HG03039 (cell line): ENCODE measurements around the gene OSBPL5.

Experiments
- ATAC-seq: cut with Tn5 transposase; IDR thresholded peaks from one replicate; pipeline ENCODE4 v1.9.1; 2021; ENCODE audit warnings: mild to moderate bottlenecking, moderate library complexity; ENCODE audit not compliant: unreplicated experiment

Gene OSBPL5

DNA sequence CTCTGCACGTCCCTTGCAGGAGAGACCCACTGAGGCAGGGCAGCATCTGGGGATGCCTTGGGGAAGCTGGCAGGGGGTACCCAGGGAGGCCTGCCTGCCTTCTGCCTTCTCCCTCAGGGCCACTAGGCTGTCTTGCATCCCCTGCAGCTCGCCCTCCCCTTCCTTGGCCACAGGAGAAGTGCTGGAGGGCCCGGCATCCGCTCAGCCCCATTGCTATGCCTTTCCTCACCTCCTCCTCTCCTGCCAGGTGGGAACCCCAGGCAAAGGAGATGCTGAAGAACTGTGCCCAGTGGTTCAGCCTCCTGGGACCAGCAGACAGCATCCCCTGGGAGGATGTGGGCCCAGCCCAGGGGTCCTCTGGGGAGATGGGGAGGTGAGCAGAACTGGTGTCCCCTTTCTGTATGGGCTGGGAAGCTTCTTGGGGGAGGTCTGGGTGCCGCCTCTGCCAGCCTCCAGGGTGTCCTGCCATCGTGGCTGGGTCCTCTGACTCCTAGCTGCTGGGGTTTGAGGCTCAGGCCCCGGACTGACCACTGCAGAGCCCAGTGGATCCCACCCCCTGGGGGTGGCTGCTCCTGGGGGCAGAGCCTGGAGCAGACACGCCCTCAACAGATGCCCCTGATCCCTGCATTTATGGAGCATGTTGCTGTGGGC is 32.9 kb upstream of the OSBPL5 start:
- ATAC-seq = no peak

GRCh38 chr11:3197044-3197695 is 32.1 kb upstream of the OSBPL5 start:
- no peak for ATAC-seq

DNA sequence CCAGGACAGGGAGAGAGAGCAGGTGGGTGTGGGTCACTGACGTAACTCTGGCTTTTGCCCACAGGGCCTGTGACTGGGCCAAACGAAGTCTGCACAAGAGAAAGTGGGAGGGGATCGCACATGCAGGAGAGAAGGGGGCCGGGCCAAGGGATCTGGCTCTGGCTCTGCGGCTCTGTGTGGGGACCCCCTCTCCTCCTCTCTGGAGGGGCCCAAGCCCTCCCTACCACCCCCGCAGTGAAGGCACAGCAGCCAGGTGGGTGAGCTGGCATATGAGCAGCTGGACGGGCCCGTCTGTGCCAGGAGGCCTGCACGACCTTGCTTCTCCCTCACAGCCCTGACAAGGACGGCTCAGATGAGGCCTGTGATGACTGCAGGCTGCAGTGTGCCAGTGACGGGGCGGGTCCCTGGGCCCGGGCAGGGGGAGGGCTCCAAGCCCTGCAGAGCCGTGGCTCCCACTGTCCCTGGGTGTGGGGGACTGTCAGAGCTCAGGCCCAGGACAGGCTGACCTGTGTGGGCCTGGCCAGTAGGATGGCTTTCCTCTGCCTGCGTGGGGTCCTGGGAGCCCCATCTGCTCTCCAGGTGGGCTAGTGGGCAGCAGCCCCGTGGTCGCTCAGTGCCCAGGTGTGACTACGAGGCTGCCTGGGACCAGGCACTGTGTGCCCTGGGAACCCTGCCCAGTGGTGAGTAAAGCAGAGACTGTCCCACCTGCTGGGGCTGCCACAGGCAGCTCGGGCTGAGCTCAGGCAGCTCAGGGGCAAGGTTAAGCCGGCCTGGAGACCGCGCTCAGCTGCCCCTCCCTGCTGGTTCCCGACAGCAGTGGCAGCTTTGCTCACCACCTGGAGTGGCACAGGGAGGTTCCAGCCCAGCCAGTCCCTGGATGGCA is 31.3 kb upstream of the OSBPL5 start:
- no peak for ATAC-seq

- ATAC-seq = no peak
These were observed 30.4 kb upstream of the OSBPL5 start for GRCh38 chr11:3195251-3196160.

- no peak for ATAC-seq
These were observed 29.1 kb upstream of the OSBPL5 start for GRCh38 chr11:3194016-3194816.

GRCh38 chr11:3193373-3194015 is 28.4 kb upstream of the OSBPL5 start:
- no peak for ATAC-seq

GRCh38 chr11:3192511-3193372 is 27.6 kb upstream of the OSBPL5 start:
- ATAC-seq = no peak

DNA sequence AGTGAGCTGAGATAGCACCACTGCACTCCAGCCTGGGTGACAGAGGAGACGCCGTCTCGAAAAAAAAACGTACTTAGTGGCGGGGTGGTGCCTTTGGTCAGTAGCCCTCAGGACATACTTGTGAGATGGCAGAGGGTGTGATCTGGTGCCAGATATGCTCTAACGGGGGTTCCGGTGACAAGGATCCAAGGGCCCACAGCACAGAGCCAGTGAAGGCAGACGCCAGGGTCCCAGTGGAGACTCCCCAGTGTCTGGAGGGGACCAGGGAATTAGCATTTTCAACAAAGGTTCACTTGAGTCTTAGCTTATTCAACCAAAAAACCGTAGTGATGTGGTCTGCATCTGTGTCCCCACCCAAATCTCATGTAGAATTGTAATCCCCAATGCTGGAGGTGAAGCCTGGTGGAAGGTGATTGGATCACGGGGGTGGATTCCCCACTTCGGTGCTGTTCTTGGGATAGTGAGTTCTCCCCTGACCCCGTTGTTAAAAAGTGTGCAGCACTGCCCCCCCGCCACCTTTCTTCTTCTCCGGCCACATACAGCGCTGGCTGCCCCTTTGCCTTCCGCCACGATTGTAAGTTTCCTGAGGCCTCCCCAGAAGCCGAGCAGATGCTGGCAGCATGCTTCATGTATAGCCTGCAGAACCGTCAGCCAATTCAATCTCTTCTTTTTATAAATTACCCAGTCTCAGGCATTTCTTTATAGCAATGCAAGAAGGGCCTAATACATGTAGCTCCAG is 26.6 kb upstream of the OSBPL5 start:
- ATAC-seq = no peak

- no peak for ATAC-seq
These were observed 25.5 kb upstream of the OSBPL5 start for GRCh38 chr11:3190600-3190999.

DNA sequence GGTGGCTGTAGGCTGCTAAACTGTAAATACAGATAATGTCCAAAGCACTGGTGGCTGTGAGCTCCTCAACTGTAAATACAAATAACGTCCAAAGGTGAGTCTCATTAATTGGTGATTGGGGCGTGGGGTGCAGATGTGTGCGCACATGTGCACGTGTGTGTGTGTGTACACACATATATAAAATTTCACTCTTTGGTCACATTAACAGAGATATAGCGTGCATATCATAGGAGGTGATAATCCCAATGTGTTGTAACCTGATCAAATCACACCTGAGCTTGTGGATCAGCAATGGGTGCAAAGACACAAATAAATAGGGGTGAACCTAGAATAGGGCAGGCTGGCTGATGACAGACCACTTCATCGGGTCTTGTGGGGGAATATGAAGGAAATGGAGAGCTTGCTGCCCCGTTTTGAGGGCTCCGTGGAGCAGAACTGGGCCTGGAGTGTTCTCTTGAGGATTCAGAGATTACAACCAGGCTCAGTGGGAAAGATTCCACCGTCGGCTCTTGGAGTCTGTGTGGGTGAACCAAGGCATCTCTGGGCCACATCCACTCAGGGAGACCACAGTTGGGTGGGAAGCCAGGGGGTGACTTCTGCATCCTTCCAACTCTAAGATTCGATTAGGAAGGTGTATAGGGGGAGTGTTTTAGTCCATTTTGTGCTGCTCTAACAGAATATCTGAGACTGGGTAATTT is 24.9 kb upstream of the OSBPL5 start:
- ATAC-seq = no peak

DNA sequence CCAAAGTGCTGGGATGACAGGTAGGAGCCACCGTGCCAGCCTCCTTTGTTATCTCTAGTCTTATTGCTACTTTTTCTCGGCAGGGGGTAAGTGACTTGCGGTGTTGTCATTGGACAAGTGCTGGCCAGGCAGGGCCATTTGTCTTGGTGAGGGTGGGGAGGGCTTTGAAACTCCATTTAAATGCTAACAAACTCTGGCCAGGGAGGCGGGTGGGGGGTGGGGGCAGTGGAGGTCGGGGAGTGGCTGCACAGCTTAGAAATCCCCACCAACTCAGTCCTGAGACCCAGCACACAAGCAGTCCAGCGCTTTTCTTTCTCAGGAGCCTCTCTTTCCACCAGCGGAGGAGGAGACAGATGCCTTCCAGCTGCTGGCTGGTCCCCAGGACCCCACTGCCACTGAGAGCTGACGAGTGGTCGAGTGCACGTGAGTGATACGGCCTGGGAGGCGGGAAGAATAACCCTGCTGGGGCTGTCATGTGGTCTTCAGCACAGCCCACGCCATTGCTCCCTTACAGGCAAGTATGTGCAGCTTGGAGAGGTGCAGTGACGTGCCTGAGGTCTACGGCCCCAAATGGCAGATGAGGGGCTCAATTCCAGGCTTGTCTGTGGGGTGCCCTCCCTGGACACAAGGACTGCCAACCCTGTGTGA is 24.2 kb upstream of the OSBPL5 start:
- no peak for ATAC-seq

GRCh38 chr11:3188496-3189195 is 23.5 kb upstream of the OSBPL5 start:
- no peak for ATAC-seq

- no peak for ATAC-seq
These were observed 21.2 kb upstream of the OSBPL5 start for GRCh38 chr11:3186166-3186953.

DNA sequence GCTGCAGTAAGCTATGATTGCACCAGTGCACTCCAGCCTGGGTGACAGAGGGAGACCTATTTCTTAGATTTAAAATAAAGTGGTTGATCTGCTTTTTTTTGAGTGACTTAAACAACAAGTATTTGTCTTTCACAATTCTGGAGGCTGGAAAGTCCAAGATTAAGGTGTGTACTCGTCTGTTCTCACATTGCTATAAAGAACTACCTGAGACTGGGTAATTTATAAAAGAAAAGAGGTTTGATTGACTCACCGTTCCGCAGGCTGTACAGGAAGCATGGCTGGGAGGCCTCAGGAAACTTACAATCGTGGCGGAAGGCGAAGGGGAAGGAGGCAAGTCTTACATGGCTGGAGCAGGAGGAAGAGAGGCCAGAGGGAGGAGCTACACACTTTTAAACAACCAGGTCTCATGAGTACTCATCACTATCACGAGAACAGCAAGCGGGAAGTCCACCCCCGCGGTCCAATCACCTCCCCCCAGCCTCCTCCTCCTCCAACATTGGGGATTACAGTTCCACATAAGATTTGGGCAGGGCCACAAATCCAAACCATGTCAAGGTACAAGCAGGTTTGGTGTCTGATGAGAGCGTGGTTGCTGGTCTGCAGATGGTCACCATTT is 19.7 kb upstream of the OSBPL5 start:
- no peak for ATAC-seq

DNA sequence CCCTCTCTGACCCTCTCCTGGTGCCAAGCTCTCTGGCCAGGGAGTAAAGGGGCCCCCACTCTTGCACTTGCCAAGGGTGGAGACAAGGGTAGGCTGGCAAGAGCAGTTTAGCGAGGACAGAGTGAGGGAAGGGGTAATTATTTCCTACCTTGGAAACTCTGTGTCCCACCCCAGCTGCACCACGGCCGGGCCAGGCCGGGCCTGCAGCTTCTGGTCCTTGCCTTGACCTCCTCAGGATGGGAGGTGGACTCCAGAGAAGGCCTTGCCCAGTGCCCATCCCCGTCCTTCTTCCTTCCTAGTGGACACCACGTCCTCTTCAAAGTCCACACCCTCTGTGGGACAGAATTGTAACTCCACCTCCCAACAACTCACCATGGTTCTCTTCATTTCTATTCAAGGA is 18.4 kb upstream of the OSBPL5 start:
- no peak for ATAC-seq
